HCT116 (cell line): ENCODE data around the gene NXPE3. TPM values are rescaled to one million over a fixed set of nuclear protein-coding genes. Genes with fewer than 3 reads are reported as not detected.

Experiments
- ATAC-seq: fragments of 200-7000 bp; cut with Tn5 transposase; 2 replicates; pipeline ENCODE4 v1.9.1; 2020; ENCODE audit warnings: mild to moderate bottlenecking, moderate library complexity
- BruUV-seq: library from RNA; stranded (reverse); fragments of 400-500 nt; replicated peaks from 2 replicates; lab custom pipeline; 2021; lab: Mats Ljungman, UMichigan
- CTCF ChIA-PET: fragments of 300-600 bp; sonication (Branson Sonifier 250); formaldehyde crosslinking; loops from one replicate; lab custom pipeline; 2021; ENCODE audit warnings: antibody characterized with exemption; lab: Charles Lee
- POLR2A ChIA-PET: fragments of 300-600, 350-600 bp; sonication (Branson Sonifier 250); formaldehyde crosslinking; loops from one replicate; lab custom pipeline; 2021; ENCODE audit warnings: antibody characterized with exemption; lab: Charles Lee
- RAD21 ChIA-PET, 2 experiments: fragments of 300-600 bp; sonication (Branson Sonifier 250); formaldehyde crosslinking; loops; one replicate each; lab custom pipeline; 2023; ENCODE audit warnings: low total read pairs in 2 of 2; ENCODE audit not compliant: uncharacterized antibody in 2 of 2, unreplicated experiment in 2 of 2, low non-redundant PET in 1 of 2; lab: Charles Lee
- DNase-seq: peaks from one replicate; pipeline ENCODE4 v3.0.0-alpha.2; 2010; ENCODE audit warnings: low read depth, low spot score
- H2AFZ ChIP-seq: fragments of 200-600 bp; shearing (Covaris generic), sonication (generic); 2 replicates; pipeline ENCODE4 v1.6.1; 2017; ENCODE audit warnings: low read depth, mixed run types, mixed read lengths, antibody characterized with exemption, low read length; ENCODE audit not compliant: poor library complexity, severe bottlenecking
- H3K27ac ChIP-seq: 2 replicates; pipeline ENCODE4 v1.5.1; 2012; ENCODE audit warnings: low read depth, low read length
- H3K27me3 ChIP-seq: fragments of 200-600 bp; sonication (generic); 2 replicates; pipeline ENCODE4 v1.6.1; 2016; ENCODE audit warnings: mixed run types, low read length, mixed read lengths; ENCODE audit not compliant: insufficient read depth
- H3K36me3 ChIP-seq, 2 experiments: fragments of 200-500 bp in 1 of 2; fragments of 200-600 bp in 1 of 2; sonication (Bioruptor generic) in 1 of 2; sonication (generic) in 1 of 2; 2 replicates each; pipeline versions ENCODE4 v1.5.1 to v1.6.1; 2014 to 2016; ENCODE audit warnings: low read length in 2 of 2, inconsistent platforms in 1 of 2, mixed read lengths in 1 of 2, mixed run types in 1 of 2; ENCODE audit not compliant: insufficient read depth in 2 of 2, control insufficient read depth in 1 of 2
- H3K4me1 ChIP-seq, 2 experiments: fragments of 200-600 bp in 1 of 2; sonication (generic) in 1 of 2; 2 replicates each; pipeline versions ENCODE4 v1.5.1 to v1.6.1; 2012 to 2017; ENCODE audit warnings: low read length in 2 of 2, inconsistent platforms in 1 of 2, mild to moderate bottlenecking in 1 of 2, mixed read lengths in 1 of 2, mixed run types in 1 of 2, moderate library complexity in 1 of 2; ENCODE audit not compliant: insufficient read depth in 2 of 2, control insufficient read depth in 1 of 2
- H3K4me2 ChIP-seq: fragments of 200-600 bp; sonication (generic); 2 replicates; pipeline ENCODE4 v1.6.1; 2017; ENCODE audit warnings: mixed run types, low read length, mixed read lengths
- H3K4me3 ChIP-seq, 2 experiments: fragments of 200-600 bp in 1 of 2; sonication (generic) in 1 of 2; replicated peaks in 1 of 2; 2 replicates each; pipeline ENCODE4 v1.5.1; 2011 to 2016; ENCODE audit warnings: low read length in 2 of 2, control low read depth in 1 of 2, low read depth in 1 of 2, mild to moderate bottlenecking in 1 of 2, mixed read lengths in 1 of 2, mixed run types in 1 of 2
- H3K79me2 ChIP-seq: fragments of 200-600 bp; sonication (generic); 2 replicates; pipeline ENCODE4 v1.6.1; 2017; ENCODE audit warnings: mild to moderate bottlenecking, mixed run types, low read length, moderate library complexity, mixed read lengths; ENCODE audit not compliant: insufficient read depth
- H3K9ac ChIP-seq: fragments of 200-600 bp; sonication (generic); 2 replicates; pipeline ENCODE4 v1.6.1; 2016; ENCODE audit warnings: low read length, mixed read lengths
- H3K9me2 ChIP-seq: fragments of 200-600 bp; sonication (generic), shearing (Covaris generic); 2 replicates; pipeline ENCODE4 v1.6.1; 2017; ENCODE audit warnings: mixed run types, mild to moderate bottlenecking, moderate library complexity; ENCODE audit not compliant: insufficient read depth
- H3K9me3 ChIP-seq, 2 experiments: fragments of 200-500 bp in 1 of 2; fragments of 200-600 bp in 1 of 2; sonication (Bioruptor generic) in 1 of 2; sonication (generic) in 1 of 2; 2 replicates each; pipeline ENCODE4 v1.6.1; 2014 to 2017; ENCODE audit warnings: low read length in 2 of 2, mixed read lengths in 2 of 2, inconsistent platforms in 1 of 2, low read depth in 1 of 2, mild to moderate bottlenecking in 1 of 2, mixed run types in 1 of 2, moderate library complexity in 1 of 2; ENCODE audit not compliant: control insufficient read depth in 1 of 2, insufficient read depth in 1 of 2
- H4K20me1 ChIP-seq: fragments of 200-600 bp; sonication (generic), shearing (Covaris generic); 2 replicates; pipeline ENCODE4 v1.6.1; 2017; ENCODE audit warnings: mixed run types, mild to moderate bottlenecking, moderate library complexity; ENCODE audit not compliant: insufficient read depth
- CBX3 ChIP-seq: IDR thresholded peaks from 2 replicates; pipeline ENCODE4 v1.6.1; 2012; ENCODE audit warnings: low read depth
- CEBPB ChIP-seq: IDR thresholded peaks from 2 replicates; pipeline ENCODE4 v1.6.1; 2012; ENCODE audit warnings: low read depth
- ELF1 ChIP-seq: IDR thresholded peaks from 2 replicates; pipeline ENCODE4 v1.6.1; 2012; ENCODE audit warnings: low read depth, borderline replicate concordance
- EZH2 ChIP-seq: fragments of 200-600 bp; sonication (generic); IDR thresholded peaks from 2 replicates; pipeline ENCODE4 v1.6.1; 2017; ENCODE audit warnings: antibody characterized with exemption, mixed run types
- EZH2phosphoT487 ChIP-seq: fragments of 200-600 bp; IDR thresholded peaks from 2 replicates; pipeline ENCODE4 v1.6.1; 2018; ENCODE audit warnings: antibody characterized with exemption, borderline replicate concordance
- FOSL1 ChIP-seq: IDR thresholded peaks from 2 replicates; pipeline ENCODE4 v1.6.1; 2012; ENCODE audit warnings: low read depth
- RAD21 ChIP-seq: IDR thresholded peaks from 2 replicates; pipeline ENCODE4 v1.6.1; 2012; ENCODE audit warnings: low read depth, mild to moderate bottlenecking
- TCF7L2 ChIP-seq: IDR thresholded peaks from 2 replicates; pipeline ENCODE4 v1.7.0; 2011; ENCODE audit warnings: borderline replicate concordance, inconsistent platforms; ENCODE audit not compliant: insufficient read depth, insufficient read length; ENCODE audit errors: extremely low read depth
- YY1 ChIP-seq: IDR thresholded peaks from 2 replicates; pipeline ENCODE4 v1.6.1; 2011; ENCODE audit warnings: low read length, low read depth, moderate library complexity, mild to moderate bottlenecking; ENCODE audit not compliant: insufficient replicate concordance; ENCODE audit errors: extremely low read depth
- ZFX ChIP-seq: fragments of 450-650 bp; IDR thresholded peaks from 2 replicates; pipeline ENCODE4 v1.6.1; 2017
- ZNF274 ChIP-seq: fragments of 200-500 bp; sonication (Bioruptor generic); IDR thresholded peaks from 2 replicates; pipeline ENCODE4 v1.6.1; 2014; ENCODE audit warnings: mild to moderate bottlenecking, low read depth, low read length, inconsistent platforms
- intact Hi-C: fragments of 100-400 bp; cut with micrococcal nuclease; formaldehyde crosslinking; loops from 2 replicates; pipeline ENCODE4 v1.10.0; 2022
- total RNA-seq: library from RNA; stranded (reverse); gene quantifications from one replicate; pipeline ENCODE4 v1.2.1, GENCODE V29; 2021; ENCODE audit not compliant: unreplicated experiment
- TF ChIP-seq, protein P1 (sequence below), 3 experiments: fragments of 200-600 bp in 1 of 3; sonication (generic) in 1 of 3; IDR thresholded peaks in 2 of 3; conservative IDR thresholded peaks in 1 of 3; 2 replicates each; pipeline ENCODE4 v1.5.1; 2012 to 2017; ENCODE audit warnings: low read depth in 2 of 3, low read length in 2 of 3, antibody characterized with exemption in 1 of 3, borderline replicate concordance in 1 of 3, control low read depth in 1 of 3, mild to moderate bottlenecking in 1 of 3, mixed read lengths in 1 of 3, mixed run types in 1 of 3, moderate library complexity in 1 of 3; ENCODE audit not compliant: insufficient read depth in 1 of 3
- TF ChIP-seq, protein P2 (sequence below): IDR thresholded peaks from 2 replicates; pipeline ENCODE4 v1.6.1; 2012
- TF ChIP-seq, protein P3 (sequence below): IDR thresholded peaks from 2 replicates; pipeline ENCODE4 v1.6.1; 2012; ENCODE audit warnings: low read depth

Gene NXPE3
- total RNA-seq, 1 experiment from 2014 or later, result 4.3 TPM

DNA sequence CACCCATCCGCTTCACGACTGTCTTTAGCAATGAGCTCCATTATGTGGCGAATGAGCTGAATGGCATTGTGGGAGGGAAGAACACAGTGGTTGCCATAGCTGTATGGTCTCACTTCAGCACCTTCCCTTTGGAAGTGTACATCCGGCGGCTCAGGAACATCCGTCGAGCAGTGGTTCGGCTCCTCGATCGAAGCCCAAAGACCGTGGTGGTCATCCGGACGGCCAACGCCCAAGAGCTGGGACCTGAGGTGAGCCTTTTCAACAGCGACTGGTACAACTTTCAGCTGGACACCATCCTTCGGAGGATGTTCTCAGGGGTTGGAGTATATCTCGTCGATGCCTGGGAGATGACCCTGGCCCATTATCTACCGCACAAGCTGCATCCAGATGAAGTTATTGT, 42.5 kb downstream of the NXPE3 start (continued):
- no peak for TF ChIP-seq CEBPB
- TF ChIP-seq, all 23 proteins: peak for 0

DNA sequence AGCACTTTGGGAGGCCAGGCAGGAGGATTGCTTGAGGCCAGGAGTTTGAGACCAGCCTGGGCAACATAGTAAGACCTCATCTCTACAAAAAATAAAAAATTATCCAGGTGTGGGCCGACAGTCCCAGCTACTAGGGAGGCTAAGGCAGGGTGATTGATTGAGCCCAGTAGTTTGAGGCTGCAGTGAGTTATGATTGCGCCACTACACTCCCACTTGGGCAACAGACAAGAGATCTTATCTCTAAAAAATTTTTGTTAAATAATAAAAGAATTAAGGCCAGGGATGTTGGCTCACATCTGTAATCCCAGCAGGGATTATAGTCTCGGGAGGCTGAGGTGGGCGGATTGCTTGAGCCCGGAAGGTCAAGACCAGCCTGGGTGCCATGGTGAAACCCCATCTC, 44.5 kb downstream of the NXPE3 start:
- H3K9me2 ChIP-seq, result no peaks in the 10 kb centered on the region
- H3K9ac ChIP-seq, result no peak overlapping the region
- H3K4me2 ChIP-seq, result no peak overlapping the region
- no TSS peak for BruUV-seq
- H3K36me3 ChIP-seq, result no peaks in the 10 kb centered on the region
- no peak overlapping the region for H3K27ac ChIP-seq
- H3K4me3 ChIP-seq, result no peak overlapping the region
- no peaks in the 10 kb centered on the region for H4K20me1 ChIP-seq
- CTCF ChIA-PET, result interaction anchor here (1.7 kb wide), 1 partner anchor 9 kb away, joined by 4 read pairs; no protein-coding TSS in a partner anchor
- H2AFZ ChIP-seq, result no peak overlapping the region
- peaks cover 12 to 17% of the 10 kb centered on the region in 2 experiments for H3K4me1 ChIP-seq
- no peak for ATAC-seq
- TF ChIP-seq, protein P1, sequence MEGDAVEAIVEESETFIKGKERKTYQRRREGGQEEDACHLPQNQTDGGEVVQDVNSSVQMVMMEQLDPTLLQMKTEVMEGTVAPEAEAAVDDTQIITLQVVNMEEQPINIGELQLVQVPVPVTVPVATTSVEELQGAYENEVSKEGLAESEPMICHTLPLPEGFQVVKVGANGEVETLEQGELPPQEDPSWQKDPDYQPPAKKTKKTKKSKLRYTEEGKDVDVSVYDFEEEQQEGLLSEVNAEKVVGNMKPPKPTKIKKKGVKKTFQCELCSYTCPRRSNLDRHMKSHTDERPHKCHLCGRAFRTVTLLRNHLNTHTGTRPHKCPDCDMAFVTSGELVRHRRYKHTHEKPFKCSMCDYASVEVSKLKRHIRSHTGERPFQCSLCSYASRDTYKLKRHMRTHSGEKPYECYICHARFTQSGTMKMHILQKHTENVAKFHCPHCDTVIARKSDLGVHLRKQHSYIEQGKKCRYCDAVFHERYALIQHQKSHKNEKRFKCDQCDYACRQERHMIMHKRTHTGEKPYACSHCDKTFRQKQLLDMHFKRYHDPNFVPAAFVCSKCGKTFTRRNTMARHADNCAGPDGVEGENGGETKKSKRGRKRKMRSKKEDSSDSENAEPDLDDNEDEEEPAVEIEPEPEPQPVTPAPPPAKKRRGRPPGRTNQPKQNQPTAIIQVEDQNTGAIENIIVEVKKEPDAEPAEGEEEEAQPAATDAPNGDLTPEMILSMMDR (IDR thresholded peaks at IDR 0.05 in 2 of 3, conservative IDR thresholded peaks at IDR 0.05 in 1 of 3; ENCODE audit: borderline replicate concordance in 1 of 3, insufficient read depth in 1 of 3, low read depth in 2 of 3, low read length in 2 of 3), result no peak
- TF ChIP-seq ZNF274 (no peak), FOSL1 (no peak), ELF1 (no peak), EZH2 (no peak), RAD21 (no peak), CBX3 (no peak), YY1 (no peak), ZFX (no peak), EZH2phosphoT487 (no peak), TCF7L2 (no peak)
- TF ChIP-seq, protein P2, sequence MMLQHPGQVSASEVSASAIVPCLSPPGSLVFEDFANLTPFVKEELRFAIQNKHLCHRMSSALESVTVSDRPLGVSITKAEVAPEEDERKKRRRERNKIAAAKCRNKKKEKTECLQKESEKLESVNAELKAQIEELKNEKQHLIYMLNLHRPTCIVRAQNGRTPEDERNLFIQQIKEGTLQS, result no peak
- TF ChIP-seq, protein P3, sequence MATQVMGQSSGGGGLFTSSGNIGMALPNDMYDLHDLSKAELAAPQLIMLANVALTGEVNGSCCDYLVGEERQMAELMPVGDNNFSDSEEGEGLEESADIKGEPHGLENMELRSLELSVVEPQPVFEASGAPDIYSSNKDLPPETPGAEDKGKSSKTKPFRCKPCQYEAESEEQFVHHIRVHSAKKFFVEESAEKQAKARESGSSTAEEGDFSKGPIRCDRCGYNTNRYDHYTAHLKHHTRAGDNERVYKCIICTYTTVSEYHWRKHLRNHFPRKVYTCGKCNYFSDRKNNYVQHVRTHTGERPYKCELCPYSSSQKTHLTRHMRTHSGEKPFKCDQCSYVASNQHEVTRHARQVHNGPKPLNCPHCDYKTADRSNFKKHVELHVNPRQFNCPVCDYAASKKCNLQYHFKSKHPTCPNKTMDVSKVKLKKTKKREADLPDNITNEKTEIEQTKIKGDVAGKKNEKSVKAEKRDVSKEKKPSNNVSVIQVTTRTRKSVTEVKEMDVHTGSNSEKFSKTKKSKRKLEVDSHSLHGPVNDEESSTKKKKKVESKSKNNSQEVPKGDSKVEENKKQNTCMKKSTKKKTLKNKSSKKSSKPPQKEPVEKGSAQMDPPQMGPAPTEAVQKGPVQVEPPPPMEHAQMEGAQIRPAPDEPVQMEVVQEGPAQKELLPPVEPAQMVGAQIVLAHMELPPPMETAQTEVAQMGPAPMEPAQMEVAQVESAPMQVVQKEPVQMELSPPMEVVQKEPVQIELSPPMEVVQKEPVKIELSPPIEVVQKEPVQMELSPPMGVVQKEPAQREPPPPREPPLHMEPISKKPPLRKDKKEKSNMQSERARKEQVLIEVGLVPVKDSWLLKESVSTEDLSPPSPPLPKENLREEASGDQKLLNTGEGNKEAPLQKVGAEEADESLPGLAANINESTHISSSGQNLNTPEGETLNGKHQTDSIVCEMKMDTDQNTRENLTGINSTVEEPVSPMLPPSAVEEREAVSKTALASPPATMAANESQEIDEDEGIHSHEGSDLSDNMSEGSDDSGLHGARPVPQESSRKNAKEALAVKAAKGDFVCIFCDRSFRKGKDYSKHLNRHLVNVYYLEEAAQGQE, result no peak
- no peaks in the 10 kb centered on the region for H3K27me3 ChIP-seq
- RAD21 ChIA-PET, result no interaction called here
- intact Hi-C loops, result no loop called here
- POLR2A ChIA-PET, result interaction anchor here (0.7 kb wide), 1 partner anchor 334 kb away, joined by 3 read pairs; no protein-coding TSS in a partner anchor
- H3K9me3 ChIP-seq, result no peaks in the 10 kb centered on the region
- no peak for DNase-seq
- H3K79me2 ChIP-seq, result no peaks in the 10 kb centered on the region
